ENCODE data around the gene AUNIP.

AUNIP gene

GRCh38 chr1:25858906-25859789 is at the start of gene AUNIP:
Gene AUNIP, minus strand, starts transcription at chr1:25859457. Its CDS starts 100 bp downstream, at chr1:25859357.
- peak; percentile 87 for DNase-seq

- DNase-seq, result no peak
Measured at GRCh38 chr1:25909040-25909439, 49.8 kb upstream of the AUNIP start.

GRCh38 chr1:25908161-25908560 is 48.9 kb upstream of the AUNIP start:
- DNase-seq, result no peak

GRCh38 chr1:25907601-25908000 is 48.3 kb upstream of the AUNIP start:
- no peak for DNase-seq

- DNase-seq, result peak; percentile 83
Measured at GRCh38 chr1:25906644-25907300, 47.5 kb upstream of the AUNIP start.

GRCh38 chr1:25905680-25906643 is 46.7 kb upstream of the AUNIP start, which contains the start of gene STMN1:
Gene STMN1, minus strand, starts transcription at chr1:25906419. Its CDS starts 1,743 bp downstream, at chr1:25904676.
- DNase-seq, result peak; percentile 97

- peak; percentile 94 for DNase-seq
Measured at GRCh38 chr1:25904943-25905679, 45.9 kb upstream of the AUNIP start.

- peak; percentile 21 for DNase-seq
Measured at GRCh38 chr1:25903986-25904385, 44.7 kb upstream of the AUNIP start.

GRCh38 chr1:25902462-25902861 is 43.2 kb upstream of the AUNIP start:
- no peak for DNase-seq

- DNase-seq, result no peak
Measured at GRCh38 chr1:25900219-25900618, 41.0 kb upstream of the AUNIP start.

GRCh38 chr1:25899792-25900191 is 40.5 kb upstream of the AUNIP start:
- DNase-seq, result no peak

GRCh38 chr1:25898223-25899015 is 39.2 kb upstream of the AUNIP start:
- no peak for DNase-seq

- DNase-seq, result no peak
Measured at GRCh38 chr1:25897754-25898153, 38.5 kb upstream of the AUNIP start.

- peak; percentile 33 for DNase-seq
Measured at GRCh38 chr1:25896266-25896665, 37.0 kb upstream of the AUNIP start.

GRCh38 chr1:25895365-25895990 is 36.2 kb upstream of the AUNIP start:
- DNase-seq, result peak; percentile 77

- no peak for DNase-seq
Measured at GRCh38 chr1:25893116-25893515, 33.9 kb upstream of the AUNIP start.

- DNase-seq, result no peak
Measured at GRCh38 chr1:25891606-25892005, 32.3 kb upstream of the AUNIP start.

- DNase-seq, result no peak
Measured at GRCh38 chr1:25890239-25891034, 31.2 kb upstream of the AUNIP start.

GRCh38 chr1:25889470-25889869 is 30.2 kb upstream of the AUNIP start:
- no peak for DNase-seq

- DNase-seq, result no peak
Measured at GRCh38 chr1:25888426-25888987, 29.2 kb upstream of the AUNIP start.

Data from NCI-H69 (cell line).